GM19238 (cell line): ENCODE measurements around the gene NDRG2.
"Not testable (repeated sequence)": the region's sequence is repeated elsewhere in the genome, so short reads cannot be mapped to it uniquely, and the experiment has no call there.

Experiments
- DNase-seq: peaks from one replicate; pipeline ENCODE4 v3.0.0; 2011; ENCODE audit warnings: low spot score; ENCODE audit not compliant: insufficient read length

Gene NDRG2

GRCh38 chr14:21014761-21015190, 10.1 kb downstream of the NDRG2 start:
- peak; percentile 48 for DNase-seq

GRCh38 chr14:21011136-21011535, 13.7 kb downstream of the NDRG2 start:
- no peak for DNase-seq

GRCh38 chr14:21009721-21010120, 15.1 kb downstream of the NDRG2 start:
- not testable (repeated sequence) for DNase-seq

DNA sequence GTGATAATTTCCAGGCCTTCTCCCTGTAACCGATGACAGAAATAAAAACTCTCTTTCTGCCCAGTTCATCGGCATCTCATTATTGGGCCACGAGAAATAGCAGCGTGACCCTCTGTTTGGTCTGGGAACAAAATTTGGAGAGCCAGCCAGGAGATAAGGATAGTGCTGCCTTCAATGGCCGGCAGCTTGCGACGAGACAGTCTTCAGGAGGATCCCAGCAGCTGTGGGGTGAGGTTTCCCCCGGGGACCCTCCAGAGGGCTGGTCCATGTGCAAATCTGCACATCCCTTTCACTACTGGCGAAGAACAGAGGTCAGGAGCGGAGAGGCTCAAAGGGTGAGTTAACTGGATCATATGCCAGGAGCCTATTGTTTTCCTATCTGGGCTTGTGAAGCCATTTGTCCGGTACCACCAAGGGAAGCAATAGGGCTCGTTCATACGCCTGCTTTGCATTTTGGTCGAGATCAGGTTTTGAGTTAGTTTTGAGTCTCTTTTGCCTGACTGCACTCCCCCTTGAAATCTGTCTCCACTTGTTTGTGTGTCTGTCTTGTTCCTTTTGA, 21.0 kb downstream of the NDRG2 start:
- DNase-seq, result no peak

DNA sequence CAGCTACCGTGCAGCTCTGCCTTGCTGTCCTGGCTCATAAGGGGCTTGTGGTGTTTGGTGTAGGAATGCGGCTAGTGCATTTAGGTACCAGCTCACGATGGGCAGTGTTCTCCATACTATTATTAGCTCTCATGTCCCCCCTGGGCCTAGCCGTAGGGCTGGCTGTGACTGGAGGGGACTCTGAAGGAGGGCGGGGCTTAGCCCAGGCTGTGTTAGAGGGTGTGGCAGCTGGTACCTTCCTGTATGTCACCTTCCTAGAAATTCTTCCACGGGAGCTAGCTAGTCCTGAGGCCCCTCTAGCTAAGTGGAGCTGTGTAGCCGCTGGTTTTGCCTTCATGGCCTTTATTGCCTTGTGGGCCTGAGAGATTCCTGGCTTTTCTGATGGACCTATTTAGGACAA, 23.6 kb downstream of the NDRG2 start:
- no peak for DNase-seq

- DNase-seq, result no peak
These were observed 25.3 kb downstream of the NDRG2 start for GRCh38 chr14:20999591-20999990.

- no peak for DNase-seq
These were observed 26.0 kb downstream of the NDRG2 start, which contains the start of gene SLC39A2 for GRCh38 chr14:20998674-20999366. Gene SLC39A2 (plus strand): TSS chr14:20999293. CDS start chr14:20999447, 154 bp downstream.

- no peak for DNase-seq
These were observed 26.7 kb downstream of the NDRG2 start for GRCh38 chr14:20998139-20998538.

DNA sequence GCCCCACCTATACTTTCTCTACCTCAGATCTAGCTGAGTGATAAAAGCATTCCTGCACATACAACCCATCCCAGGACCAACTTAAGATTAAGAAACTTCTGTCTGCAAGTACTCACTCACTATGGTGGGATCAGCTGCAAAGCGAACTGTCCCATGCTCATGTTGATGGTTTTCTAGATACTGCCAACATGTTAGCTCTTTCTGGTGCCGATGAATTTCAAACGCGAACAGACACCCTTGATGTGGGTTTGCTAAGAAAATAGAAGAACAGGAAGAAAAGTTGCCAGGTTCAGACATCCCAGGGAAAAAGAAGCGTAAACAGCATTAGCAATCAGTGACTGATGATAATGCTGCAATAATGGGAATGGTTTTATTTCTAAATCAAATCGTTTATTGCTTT, 27.3 kb downstream of the NDRG2 start:
- no peak for DNase-seq

DNA sequence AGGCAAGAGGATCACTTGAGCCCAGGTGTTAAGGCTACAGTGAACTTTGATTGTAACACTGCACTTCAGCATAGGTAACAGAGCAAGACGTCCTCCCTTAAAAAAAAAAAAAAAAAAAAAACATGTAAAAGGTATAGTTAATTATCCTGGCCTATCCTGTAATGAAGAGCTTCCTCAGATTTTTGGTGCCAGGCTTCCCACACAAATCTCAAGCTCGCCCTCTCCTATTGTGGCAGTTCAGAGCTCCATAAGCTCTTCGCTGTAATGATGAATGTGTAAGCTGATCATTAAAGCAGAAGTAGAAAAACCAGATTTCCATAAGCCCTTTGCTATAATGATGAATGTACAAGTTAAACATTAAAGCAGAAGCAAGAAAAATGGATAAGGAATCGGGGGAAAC, 27.7 kb downstream of the NDRG2 start:
- no peak for DNase-seq

- no peak for DNase-seq
These were observed 28.3 kb downstream of the NDRG2 start for GRCh38 chr14:20996521-20996920.

DNA sequence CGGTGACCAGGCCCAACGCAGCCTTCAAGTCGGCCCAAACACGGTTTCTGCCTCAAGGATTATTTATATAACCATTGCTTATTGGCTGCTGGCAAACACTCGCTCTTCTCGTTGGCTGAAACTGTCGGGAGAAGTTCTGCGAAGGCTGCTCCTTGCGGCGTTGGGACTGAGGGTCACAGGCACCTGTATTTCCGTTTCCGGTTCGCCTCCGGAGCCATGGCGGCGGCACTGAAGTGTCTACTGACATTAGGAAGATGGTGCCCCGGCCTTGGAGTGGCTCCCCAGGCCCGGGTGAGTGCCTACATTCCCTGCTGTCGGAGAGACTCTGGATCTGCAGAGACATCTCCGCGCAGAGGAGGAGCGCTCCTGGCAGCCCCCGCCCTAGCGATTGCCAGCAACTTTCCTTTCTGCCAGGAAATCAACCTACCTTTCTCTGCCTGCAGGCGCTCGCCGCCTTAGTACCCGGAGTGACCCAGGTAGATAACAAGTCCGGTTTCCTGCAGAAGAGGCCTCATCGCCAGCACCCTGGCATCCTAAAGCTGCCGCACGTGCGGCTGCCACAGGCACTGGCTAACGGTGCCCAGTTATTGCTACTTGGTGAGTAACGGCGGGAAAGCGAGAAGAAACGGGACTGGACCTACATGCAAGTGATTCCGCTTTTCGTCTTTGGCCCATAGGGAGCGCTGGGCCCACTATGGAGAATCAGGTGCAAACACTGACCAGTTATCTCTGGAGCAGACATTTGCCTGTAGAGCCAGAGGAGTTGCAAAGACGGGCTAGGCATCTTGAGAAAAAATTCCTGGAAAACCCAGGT, 34.9 kb downstream of the NDRG2 start, which contains the start of gene METTL17:
METTL17 (plus strand) TSS at position 194 of the 814 bp plus-strand sequence; CDS start at position 217, 23 bp downstream.
- DNase-seq, result peak; percentile 85

DNA sequence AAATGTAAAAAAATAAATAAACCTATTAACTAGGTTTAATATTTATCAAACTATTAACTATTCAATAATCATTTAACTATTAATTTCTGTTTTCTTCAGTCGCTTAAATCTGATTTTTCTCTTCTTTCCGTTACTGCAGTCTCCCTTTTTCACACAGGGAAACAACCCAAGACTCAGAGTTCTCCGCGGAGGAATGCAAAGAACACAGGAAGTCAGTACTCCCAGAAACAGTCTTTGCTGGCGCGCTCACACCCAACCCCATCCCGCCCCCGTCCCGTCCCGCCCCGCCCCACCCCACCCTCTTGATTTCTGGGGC, 35.4 kb downstream of the NDRG2 start:
- DNase-seq, result no peak

DNA sequence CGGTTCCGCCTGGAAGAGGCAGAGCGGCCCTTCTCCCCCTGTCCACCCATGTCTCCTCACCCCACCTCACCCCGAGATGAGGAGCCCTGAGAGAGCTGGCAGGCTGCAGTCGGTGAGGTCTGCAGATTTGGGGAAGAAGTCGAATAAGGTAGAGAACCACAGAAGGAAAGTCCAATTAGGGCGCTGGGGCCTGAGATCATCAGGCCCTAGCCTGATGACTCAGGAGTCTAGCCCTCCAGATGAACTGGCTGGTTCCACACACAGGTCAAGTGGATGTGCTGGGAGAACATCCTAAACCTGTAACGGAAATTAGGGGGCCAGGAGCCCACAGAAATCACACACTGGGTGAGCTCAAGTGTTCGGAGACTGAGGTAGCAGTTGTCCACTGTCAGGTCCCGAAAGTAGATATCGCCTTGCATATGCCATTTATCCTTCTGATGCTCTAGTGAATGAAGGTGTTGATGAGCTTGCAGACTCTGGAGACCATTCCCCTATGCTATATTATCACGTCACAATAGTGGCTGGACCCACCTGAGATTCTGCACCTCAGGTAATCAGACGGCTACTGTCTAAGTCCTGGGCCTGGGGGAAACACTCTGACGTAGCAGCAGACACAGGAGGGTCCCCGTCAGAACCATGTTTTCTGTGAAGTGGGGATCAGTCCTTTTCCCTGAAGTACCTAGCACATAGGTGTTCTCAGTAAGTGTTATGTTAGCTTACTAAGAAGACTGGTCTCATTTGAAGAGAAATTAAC, 36.0 kb downstream of the NDRG2 start:
- DNase-seq, result no peak

DNA sequence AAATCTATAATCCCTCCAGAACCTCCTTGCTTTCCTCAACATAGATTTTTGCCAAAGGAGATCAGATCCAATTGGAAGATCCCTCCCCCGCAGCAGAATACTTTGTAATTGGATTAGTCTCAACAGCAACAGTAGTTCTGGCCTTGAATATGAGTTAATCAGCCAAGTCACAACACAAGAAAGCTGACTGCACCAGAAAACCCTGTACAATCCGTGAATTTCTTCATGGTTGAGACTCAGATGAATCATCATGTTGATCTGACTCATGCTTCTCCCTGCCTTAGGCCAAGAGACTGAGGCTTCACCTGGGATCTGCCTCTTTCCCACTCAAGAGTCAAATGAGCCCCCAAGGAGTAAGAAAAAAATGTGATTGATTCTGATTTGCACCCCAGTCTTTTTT, 38.0 kb downstream of the NDRG2 start:
- DNase-seq, result no peak

DNA sequence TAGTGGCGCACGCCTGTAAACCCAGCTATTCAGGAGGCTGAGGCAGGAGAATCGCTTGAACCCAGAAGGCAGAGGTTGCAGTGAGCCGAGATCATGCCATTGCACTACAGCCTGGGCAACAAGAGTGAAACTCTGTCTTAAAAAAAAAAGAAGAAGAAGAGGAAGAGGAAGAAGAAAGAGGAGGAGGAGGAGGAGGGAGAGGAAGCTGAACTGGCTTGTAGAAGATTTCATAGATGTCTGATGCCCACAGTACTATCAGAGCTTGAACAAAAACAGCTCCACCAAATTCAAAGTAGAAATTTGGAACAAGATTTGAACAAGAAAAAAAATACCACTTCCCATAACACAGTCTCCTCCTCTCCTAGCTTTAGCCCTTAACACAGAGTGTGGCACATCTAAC, 39.2 kb downstream of the NDRG2 start:
- not testable (repeated sequence) for DNase-seq

GRCh38 chr14:20982646-20983369, 42.1 kb downstream of the NDRG2 start:
- DNase-seq, result no peak

DNA sequence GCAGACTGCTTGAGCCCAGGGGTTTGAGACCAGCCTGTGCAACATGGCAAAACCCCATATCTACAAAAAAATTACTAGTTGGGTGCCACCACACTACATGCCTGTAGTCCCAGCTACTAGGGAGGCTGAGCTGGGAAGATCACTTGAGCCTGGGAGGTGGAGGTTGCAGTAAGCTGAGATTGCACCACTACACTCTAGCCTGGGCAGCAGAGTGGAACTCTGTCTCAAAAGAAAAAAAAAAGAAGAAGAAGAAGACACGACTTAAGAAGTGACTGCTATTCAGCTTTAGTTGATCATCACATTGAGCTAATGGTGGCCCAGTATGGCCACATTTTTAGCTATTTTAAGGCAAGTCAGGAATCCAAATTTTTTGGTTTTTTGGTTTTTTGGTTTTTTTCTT, 44.0 kb downstream of the NDRG2 start:
- DNase-seq, result no peak

DNA sequence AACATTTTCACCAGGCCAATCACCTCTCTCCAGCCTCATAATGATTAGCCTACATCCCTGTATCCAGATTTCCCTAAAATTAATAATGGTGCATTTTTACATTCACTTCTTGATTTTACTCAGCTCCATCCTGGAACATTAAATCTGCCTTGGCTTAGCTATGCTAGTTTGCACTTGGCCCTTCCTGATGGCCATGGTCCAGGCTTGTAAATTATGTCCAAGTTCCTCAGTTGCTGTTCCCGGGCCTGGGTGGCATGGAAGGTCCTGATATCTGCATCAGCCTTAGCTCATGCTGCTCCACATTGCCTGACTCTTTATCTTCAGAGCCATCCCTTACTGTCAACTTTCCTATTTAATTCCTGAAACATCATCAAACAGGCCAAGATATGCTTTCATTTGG, 46.2 kb downstream of the NDRG2 start:
- DNase-seq, result no peak

DNA sequence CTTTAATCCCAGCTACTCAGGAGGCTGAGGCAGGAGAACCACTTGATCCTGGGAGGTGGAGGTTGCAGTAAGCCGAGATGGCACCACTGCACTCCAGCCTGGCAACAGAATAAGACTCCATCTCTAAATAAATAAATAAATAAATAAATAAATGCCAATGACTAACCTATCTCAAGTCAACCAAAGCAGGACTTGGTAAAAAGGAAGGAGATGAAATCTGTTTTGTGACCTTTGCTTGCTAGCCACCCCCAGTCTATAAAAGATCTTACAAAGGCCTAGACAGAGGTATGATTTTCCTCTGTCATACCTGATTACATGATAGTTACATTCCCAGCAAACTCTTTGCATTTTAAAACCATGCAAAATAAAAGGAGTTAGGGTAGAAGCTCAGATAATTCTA, 48.6 kb downstream of the NDRG2 start:
- no peak for DNase-seq

GRCh38 chr14:20973501-20973900, 51.4 kb downstream of the NDRG2 start:
- DNase-seq, result no peak
